ENCODE results near the gene BICRAL.
"Not testable (repeated sequence)": the region's sequence is repeated elsewhere in the genome, so short reads cannot be mapped to it uniquely, and the experiment has no call there.

BICRAL gene

DNA sequence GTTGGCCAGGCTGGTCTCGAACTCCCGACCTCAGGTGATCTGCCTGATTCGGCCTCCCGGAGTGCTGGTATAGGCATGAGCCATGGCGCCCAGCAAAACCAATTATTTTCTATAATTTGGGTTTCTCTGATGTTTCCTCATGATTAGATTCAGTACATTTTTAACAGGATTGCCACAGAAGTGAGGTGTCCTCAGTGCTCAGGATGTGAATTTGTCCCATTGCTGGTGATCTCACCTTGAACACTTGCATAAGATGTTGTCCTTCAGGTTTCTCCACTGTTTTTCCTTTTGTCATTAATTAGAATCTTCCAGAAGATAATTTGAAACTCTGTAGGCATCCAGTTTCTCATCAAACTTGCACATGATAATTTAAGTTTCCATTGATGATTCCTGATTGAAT, 52.2 kb downstream of the BICRAL start:
- DNase-seq (ENCODE audit: low read depth, low spot score): no peak

DNA sequence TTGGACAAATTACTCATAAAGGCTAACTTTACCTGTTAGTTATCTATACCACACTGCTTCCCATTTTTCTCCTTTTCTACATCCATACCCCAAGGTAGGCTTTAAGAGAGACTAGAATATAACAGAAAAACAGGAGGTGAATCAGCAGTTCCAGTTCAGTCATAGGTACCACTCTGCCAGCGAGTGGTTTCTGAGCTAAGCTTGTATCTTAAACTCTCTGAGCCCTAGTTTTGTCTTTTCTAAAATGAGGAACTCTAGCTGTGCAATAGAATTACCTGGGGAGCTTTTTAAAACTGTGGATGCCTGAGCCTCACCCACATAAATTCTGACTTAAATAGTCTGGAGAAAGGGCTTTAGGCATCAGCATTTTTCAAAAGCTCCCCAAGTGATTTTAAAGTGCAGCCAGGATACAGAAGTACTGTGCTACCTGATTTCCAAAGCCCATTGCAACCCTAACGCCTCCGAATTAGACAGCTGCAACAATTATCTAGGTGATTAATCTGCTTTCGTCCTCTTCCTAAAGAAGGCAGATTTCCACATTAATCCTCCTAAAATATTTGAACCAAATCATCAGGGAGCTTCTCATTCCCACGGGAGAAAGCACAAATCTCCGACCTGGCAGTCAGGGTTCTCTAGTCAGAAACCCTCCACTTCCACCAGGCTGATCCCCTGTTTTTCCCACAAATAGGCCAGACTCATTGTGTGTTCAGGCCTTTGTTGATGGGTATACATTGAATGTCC, 60.2 kb downstream of the BICRAL start:
- no peak for DNase-seq (ENCODE audit: low read depth, low spot score)

DNA sequence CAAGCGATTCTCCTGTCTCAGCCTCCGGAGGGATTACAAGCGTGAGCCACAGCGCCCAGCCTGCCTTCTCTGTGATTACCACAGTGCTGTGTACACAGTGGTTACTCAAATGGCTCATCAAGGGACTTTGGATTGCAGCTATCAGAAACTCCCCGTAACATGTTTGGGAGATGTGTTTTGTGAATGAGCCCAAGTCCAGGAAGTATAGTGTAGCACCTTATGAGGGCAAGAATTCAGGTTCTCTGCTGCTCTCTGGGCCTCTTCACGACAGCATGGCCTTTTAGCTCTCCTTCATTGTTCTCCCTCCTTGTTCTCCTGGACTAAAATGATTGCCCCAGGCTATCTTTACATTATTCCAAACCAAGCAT, 63.5 kb downstream of the BICRAL start:
- no peak for DNase-seq (ENCODE audit: low read depth, low spot score)

DNA sequence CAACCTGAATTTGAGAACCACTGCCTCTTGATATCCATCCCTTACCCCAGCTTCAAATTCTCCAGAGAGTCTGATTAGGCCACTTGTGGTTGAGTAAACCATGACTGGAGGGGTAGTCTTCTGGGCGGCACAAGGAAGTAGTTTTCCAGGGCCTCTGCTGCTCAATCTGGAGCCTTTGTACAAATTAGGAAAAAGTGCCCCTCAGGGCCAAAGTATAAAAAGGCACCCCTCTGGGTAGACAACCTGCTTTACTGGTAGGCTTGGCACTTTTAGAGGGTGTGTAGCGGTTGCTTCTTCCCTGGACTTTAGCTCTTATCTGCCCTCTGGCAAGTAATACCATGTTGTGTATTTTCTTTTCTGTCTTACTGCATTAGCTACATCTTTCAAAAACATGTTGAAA, 64.7 kb downstream of the BICRAL start:
- DNase-seq (ENCODE audit: low read depth, low spot score): no peak

DNA sequence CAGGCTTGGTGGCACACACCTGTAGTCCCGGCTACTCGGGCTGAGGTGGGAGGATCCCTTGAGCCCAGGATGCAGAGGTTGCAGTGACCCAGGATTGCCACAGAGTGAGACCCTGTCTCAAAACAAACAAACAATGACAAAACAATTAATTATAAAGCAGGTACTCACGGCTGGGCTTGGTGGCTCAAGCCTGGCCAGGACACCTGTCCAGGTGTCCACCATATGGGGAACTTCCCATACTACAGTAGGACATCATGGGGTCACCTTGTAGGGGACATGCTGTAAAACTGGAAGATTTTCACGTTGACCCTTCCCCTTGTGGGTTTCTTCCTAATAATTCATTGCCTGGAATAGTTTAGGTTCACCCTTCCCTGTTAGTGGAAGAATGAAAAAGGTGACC, 66.8 kb downstream of the BICRAL start:
- DNase-seq (ENCODE audit: low read depth, low spot score): no peak

DNA sequence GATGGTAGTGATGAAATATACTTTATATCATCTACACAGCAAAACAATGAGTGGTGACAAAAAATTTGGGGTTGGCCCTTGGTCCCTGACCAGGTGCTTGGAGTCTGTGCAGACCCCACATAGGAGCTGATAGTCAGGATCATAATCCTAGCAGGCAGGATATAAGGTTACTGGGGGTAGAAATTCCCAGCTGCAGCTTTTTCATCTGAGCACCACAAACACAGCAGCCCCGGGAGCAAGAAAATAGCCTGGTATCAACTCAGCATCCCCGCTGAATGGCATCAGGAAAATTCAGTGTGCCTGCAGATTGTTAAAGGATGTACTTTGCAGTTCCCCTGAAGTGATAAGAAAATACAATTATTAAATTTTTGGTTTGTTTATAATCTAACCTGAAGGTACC, 69.7 kb downstream of the BICRAL start:
- DNase-seq (ENCODE audit: low read depth, low spot score): no peak

DNA sequence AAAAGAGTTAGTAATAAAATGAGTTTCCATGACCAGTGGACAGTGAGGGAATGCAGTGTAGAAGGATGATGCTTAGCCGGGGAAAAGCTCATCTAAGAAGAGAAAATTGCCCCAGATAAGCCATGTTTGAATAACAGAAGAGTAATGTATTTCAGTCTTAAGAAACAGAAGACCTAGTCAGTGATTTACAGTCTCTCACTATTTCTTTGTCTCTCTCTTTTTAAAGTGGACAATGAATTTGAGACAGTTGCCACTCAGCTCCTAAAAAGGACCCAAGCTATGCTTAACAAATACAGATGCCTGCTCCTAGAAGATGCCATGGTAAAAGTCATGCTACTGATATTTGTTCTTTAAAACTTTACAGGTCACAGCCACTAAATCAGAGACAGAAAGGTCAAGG, 78.2 kb downstream of the BICRAL start:
- DNase-seq (ENCODE audit: low read depth, low spot score): no peak

DNA sequence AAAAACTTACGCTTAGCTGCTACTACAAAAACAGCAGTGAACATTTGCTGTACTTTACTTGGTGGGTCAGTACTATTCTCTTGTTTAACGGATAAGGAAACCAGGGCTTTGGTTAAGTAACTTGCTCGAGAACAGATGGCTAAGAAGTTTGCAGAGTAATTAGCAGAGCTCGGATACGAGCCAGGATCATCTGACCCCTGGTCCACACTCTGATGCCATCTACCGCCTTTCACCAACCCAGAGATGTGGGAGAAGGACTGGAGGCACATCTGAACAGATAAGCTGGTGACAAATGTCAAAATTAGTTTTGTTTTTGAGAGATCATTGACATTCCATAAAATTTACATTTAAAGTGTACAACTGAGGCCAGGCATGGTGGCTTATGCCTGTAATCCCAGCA, 78.6 kb downstream of the BICRAL start:
- DNase-seq (ENCODE audit: low read depth, low spot score): no peak

DNA sequence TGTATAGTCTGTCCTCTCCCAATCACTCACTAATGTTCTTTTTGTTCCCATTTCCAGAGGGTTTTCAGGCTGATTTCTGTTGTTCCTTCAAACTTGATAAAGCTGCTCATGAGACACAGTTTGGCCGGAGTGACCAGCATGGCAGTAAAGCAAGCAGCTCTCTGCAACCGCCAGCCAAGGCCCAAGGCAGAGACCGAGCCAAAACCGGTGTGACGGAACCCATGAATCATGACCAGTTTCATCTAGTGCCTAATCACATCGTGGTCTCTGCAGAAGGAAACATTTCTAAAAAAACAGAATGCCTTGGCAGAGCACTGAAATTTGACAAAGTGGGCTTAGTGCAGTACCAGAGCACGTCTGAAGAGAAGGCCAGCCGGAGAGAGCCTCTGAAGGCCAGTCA, 82.8 kb downstream of the BICRAL start:
- no peak for DNase-seq (ENCODE audit: low read depth, low spot score)

DNA sequence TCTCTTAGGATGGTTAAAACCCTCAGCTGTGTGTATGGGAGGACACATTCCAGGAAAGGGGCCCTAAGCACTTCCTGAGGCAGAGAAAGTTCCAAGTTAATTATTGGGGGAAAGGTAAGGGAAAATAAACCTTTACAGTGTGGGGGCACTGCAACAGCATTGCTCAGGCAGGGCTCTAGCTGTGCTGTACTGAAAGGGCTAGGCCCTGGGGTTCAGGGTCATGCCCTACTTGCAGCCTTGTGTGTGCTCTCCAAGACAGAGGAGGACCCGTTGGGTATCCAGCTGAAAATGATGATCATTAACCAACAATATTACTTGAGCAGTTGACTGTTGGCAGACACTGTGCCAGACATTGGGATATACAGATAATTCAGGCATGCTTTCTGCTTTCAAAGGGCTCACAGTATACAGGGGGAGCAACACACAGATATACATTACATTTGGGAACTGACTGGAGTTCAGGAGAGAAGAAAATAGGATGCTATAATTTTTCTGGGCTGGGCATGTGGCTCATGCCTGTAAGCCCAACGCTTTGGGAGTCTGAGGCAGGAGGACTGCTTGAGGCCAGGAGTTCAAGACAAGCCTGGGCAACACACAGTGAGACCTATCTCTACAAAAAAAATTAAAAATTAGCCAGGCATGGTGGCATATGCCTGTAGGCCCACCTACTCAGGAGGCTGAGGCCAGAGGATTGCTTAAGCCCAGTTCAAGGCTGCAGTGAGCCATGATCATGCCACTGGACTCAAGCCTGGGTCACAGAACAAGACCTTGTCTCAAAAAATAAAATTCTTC, 88.5 kb downstream of the BICRAL start:
- no peak for DNase-seq (ENCODE audit: low read depth, low spot score)

DNA sequence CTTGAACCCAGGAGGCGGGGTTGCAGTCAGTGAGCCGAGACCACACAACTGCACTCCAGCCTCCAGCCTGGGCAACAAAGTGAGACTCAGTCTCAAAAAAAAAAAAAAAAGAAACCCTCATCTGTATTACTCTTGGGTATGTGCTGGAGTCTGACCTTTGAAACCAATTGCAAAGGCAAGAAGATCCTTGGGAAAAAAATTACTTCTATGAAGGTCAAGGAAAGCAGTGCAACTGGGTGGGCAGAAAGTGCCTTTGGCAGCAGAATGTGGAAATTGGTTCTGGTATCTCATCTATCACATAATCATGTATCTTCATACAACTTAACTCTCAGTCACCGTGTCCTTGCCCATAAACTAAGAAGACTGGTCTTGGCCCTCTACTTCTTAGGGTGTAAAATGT, 89.9 kb downstream of the BICRAL start:
- no peak for DNase-seq (ENCODE audit: low read depth, low spot score)

DNA sequence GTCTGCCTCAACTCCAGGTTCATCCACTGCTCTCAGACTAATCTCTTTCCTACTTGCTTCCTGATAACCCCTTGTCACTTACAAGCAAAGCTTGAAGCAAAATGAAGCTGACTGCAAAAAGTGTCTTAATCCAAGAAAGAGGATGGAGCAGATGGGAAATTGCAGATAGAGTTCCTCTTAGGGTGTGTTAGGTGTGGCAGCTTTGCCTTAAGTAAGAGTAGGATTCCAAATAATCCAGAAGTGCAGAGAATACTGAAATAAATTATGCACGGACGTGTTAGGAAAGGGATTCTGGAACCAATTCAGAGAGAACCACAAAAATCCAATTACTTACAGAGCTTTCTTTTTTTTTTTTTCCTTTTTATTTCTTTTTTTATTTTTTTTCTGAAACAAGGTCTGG, 91.5 kb downstream of the BICRAL start:
- DNase-seq (ENCODE audit: low read depth, low spot score): no peak

DNA sequence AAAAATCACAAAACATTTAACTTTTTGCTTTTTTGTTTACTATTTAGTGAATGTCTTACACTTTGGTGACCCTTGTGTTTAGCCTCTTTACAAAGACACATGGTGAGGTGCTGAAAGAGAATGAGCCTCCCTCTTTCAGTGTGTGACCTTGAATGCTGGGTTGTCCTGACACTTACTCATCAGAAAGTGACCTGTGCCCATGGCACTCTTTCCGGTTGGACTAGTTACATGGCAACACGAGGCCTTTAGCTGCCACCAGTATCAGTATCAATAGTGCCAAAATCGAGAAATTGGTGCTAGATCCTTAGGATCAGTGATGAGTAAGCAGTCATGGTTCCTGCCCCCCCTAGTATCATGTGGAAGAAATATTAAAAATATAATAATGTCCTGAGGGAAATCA, 95.8 kb downstream of the BICRAL start:
- DNase-seq (ENCODE audit: low read depth, low spot score): no peak

DNA sequence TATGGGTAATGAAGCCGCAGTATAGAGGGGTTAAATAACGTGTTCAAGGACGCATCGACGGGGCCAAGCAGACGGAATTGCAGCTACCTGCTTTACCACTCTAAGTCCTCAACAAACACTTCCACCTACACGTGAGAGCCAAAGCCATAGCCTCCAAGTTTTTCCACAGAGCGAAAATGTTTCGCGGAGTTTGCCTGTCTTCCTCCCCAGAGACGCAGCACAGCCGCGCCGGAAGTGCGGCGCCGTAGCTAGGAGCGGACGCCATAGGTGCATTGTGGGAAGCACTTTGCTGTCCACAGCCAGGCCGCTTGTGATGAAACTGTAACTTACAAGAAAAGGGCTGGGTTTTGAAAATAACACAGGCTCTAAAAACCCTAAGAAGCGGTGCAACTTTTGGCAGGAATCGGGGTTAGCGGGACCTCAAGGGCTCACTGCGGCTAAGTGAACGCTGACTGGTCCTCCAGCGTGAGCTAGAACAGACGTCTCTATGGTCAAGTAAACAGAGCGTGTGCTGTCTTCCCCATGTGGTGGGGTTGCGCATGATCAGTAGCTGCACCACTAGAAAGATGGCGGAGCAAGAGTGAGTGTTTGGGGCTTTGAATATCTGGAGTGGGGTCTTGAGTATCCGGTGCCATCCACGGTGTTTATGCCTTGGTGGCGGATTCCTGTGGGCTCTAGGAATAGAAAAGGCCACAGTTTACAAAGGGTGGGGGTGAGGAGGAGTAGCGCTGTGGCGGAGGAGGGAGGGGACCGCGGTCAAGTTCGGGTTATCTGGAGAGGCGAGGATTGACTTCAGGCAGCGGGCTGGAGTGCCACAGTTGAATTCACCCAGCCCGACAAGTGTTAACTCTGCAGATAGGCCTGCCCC, 97.8 kb downstream of the BICRAL start, which contains the start of gene RPL7L1:
RPL7L1 (plus strand) TSS at position 245 of the 868 bp plus-strand sequence; CDS start at position 540, 295 bp downstream.
- DNase-seq (ENCODE audit: low read depth, low spot score): peak; percentile 71

DNA sequence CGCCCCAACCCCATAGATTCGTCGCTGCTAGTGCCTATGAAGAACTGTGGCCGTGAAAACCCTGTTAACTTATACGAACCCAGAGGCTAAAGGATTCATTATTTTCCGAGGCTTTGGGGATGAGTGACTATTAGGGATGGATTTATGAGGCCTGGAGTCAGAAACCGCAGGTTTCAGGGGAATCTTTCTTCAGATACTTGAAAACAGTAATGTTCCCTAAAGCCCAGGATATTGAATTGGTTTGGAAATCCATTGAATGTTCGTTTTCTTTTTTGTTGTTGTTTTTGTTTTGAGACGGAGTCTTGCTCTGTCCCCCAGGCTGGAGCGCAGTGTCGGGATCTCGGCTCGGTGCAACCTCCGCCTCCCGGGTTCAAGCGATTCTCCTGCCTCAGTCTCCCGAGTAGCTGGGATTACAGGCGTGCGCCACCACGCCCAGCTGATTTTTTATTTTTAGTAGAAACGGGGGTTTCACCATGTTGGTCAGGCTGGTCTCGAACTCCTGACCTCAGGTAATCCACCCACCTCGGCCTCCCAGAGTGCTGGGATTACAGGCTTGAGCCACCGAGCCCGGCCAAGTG, 98.5 kb downstream of the BICRAL start:
- not testable (repeated sequence) for DNase-seq (ENCODE audit: low read depth, low spot score)

DNA sequence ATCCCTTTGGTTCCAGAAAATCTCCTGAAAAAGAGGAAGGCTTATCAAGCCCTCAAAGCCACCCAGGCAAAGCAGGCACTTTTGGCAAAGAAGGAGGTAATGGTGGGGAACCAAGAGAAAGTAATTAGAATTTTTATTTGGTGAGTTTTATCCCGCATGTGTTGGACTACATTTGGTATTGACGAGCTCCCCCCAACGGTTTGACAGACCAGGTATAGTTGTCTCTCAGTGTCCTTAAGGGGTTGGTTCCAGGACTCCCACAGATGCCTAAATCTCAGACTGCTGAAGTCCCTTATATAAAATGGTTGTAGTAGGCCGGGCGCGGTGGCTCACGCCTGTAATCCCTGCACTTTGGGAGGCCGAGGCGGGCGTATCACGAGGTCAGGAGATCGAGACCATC, 99.0 kb downstream of the BICRAL start:
- DNase-seq (ENCODE audit: low read depth, low spot score): not testable (repeated sequence)

DNA sequence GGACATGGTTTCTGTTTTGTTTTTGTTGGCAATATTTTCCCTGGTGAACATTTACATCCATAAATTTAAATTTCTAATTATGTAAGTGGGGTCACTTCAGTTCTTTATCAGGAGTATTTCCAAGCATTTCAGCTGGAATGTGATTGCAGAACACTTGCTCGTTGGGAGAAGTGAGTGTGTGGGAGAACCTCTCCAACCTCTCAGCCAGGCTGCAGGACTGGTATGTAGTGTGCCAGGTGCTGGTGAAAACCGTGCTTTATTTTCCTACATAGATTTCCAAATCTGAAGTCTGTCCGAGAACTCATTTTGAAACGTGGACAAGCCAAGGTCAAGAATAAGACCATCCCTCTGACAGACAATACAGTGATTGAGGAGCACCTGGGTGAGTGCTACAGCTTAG, 103.8 kb downstream of the BICRAL start:
- no peak for DNase-seq (ENCODE audit: low read depth, low spot score)

DNA sequence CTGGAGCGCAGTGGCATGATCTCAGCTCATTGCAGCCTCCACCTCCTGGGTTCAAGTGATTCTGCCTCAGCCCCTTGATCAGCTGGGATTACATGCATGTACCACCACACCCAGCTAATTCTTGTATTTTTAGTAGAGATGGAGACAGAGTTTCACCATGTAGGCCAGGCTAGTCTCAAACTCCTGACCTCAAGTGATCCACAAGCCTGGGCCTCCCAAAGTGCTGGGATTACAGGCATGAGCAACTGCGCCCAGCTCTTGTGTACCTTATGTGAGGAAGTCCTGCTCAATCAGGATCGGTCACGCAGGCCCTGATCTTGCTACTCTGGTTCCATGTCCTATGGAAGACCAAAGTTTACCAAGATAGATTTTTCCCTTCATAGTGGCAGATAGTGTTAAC, 106.3 kb downstream of the BICRAL start:
- not testable (repeated sequence) for DNase-seq (ENCODE audit: low read depth, low spot score)

DNA sequence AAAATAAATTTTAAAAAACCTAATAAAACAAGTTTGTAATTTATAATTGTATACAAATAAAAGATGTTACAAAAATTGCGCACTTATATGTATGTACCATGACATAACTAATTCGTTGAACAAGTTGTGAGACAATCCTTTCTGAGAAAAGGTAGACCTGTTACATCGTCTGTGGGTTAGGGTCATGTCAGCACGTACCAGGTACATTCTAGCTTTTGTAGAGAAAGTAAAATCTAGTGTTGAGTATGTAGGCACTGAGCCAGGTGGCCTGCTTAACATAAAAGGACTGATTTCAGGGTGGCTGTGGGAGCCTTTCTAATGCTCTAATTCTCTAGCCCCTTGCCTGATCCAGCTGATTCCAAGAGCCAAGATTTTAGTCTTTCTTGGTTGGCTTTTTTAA, 108.0 kb downstream of the BICRAL start:
- DNase-seq (ENCODE audit: low read depth, low spot score): no peak

DNA sequence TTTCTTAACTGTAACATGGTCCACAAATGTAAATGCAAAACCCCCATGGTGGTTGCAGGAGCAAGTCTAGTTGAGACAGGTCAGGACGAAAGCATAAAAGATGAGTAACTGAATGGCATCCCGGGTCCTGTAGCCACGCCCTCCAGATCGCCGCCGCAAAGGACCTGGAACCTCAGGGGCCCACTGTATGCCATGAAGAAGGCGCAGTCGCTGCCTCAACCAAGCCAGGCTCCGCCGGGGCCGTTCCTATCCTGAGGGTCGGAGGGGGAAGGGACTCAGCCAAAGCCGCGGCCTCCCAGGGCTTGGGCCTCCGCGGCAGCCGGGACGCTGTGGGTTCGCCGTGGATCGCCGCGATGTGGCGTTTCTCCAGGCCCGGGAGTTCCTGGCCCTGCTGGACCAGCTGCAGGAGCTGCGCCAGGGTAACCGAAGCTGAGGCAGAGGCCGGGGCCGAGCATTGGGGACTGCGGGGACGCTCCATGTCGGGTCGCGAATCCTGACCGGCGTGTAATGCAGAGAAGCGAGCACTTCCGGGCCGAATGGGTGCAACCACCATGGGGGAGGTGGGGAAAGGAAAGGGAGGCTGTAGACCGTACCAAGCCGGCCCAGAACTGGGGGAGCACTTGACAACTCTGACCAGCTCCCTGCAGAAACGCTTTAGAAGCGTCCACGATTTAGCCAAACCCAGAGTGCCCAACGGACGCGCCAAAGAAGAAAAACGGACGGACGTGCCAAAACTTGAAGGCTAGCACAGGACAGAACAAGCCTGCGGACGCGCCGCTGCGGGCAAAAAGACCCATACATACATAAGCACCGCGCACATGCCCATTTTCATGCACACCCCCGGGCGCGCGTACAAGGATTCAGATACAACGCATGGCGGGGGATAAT, 108.7 kb downstream of the BICRAL start:
- DNase-seq (ENCODE audit: low read depth, low spot score): peak; percentile 78

DNA sequence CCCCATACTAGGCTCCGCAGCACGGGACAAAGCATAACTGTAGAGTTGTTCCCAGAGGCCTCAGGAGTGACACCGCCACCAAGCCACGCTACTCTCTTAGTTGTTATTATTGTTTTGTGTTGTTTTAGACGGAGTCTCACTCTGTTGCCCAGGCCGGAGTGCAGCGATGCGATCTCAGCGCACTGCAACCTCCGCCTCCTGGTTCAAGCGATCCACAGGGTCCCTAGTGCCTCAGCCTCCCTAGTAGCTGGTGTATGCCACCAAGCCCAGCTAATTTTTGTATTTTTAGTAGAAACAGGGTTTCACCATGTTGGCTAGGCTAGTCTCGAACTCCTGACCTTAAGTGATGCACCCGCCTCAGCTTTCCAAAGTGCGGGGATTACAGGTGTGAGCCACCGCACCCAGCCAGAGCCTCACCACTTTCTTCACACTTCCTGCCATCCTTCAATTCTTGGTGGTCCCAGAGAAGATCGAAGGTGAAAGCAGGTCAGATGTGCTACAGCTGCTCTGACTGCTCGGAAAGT, 109.4 kb downstream of the BICRAL start:
- DNase-seq (ENCODE audit: low read depth, low spot score): no peak
